HG03108 (cell line): ENCODE measurements around the gene SGF29.
"Not testable (repeated sequence)": the region's sequence is repeated elsewhere in the genome, so short reads cannot be mapped to it uniquely, and the experiment has no call there.

ENCODE experiments used
- ATAC-seq: cut with Tn5 transposase; IDR thresholded peaks from one replicate; pipeline ENCODE4 v1.9.1; 2021; ENCODE audit warnings: moderate library complexity; ENCODE audit not compliant: unreplicated experiment

Gene SGF29

DNA sequence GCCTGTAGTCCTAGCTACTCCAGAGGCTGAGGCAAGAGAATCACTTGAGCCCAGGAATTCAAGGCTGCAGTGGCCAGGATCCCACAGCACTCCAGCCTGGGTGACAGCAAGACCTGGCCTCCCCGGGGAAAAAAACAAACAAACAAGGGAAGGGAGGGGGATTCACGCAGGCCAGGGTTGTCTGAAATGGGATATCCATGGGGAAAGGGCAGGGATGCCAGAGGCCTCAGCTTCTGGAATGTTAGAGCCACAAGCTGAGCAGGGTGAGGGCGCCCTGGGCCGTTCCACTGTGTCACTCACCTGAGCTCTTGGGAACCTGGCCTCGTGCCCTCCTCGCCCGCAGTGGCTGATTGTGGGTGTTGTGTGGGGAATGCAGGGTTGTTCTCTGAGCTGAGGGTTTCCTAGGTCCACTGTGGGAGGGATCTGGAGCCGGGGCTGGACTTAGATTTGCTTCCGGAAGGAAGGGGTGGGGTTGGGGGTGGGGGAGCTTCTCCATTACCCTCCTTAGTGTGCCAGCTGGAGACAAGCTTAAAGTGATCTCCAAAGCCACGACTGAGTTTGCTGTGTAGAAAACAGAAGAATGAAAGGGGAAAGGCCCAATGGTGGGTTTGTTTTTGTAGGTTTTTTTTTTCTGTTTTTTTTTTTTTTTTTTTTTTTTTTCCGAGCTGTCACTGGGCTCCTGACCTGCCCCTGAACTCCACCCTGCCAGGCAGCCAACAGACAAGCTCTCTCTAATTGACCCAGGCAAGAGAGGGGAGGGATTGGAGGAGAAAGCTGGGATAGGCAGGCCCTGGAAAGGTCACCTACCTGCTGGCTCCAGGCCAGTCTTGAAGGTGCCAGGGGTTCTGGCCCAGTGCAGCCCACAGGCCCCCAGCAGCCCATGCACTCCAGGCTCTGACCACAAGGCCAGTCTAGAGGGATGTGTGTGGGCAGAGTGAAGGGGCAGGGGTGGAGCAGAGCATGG lies 56.2 kb downstream of the SGF29 start, which contains the start of gene SULT1A1:
SULT1A1 (minus strand) TSS at position 414 of the 964 bp plus-strand sequence. CDS start 1,189 bp downstream, outside the sequence.
- ATAC-seq, result no peak

GRCh38 chr16:28610595-28611191 lies 57.0 kb downstream of the SGF29 start:
- ATAC-seq, result no peak

- peak; percentile 65 for ATAC-seq
Measured at GRCh38 chr16:28612359-28613280, 58.9 kb downstream of the SGF29 start.

DNA sequence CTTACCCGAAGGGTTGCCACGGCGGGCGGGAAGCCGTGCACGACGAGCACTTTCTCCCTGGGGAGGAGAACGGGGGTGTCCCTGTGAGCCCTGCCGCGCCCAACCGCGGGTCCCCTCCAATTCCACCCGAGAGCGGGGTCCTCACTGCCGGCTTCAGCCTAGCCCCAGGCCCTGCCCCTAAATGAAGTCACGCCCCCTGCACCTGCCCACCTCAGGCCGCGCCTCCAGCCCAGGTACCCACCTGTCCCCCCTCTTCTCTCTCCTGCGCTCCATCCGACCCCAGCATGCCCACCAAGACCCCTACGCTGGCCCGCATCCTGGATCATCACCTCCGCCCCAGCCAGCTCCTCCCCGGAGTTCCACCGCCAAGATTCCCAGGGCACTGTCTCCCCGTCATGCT lies 60.2 kb downstream of the SGF29 start:
- ATAC-seq, result not testable (repeated sequence)

GRCh38 chr16:28614561-28614960 lies 60.8 kb downstream of the SGF29 start:
- not testable (repeated sequence) for ATAC-seq

- ATAC-seq, result not testable (repeated sequence)
Measured at GRCh38 chr16:28615486-28616223, 61.9 kb downstream of the SGF29 start.

- not testable (repeated sequence) for ATAC-seq
Measured at GRCh38 chr16:28616224-28616577, 62.5 kb downstream of the SGF29 start.

- no peak for ATAC-seq
Measured at GRCh38 chr16:28616636-28617035, 62.9 kb downstream of the SGF29 start.

GRCh38 chr16:28617874-28618273 lies 64.2 kb downstream of the SGF29 start:
- no peak for ATAC-seq

GRCh38 chr16:28620316-28620715 lies 66.6 kb downstream of the SGF29 start:
- not testable (repeated sequence) for ATAC-seq

GRCh38 chr16:28621481-28622155 lies 67.9 kb downstream of the SGF29 start:
- ATAC-seq, result no peak

GRCh38 chr16:28622532-28623171 lies 68.9 kb downstream of the SGF29 start:
- not testable (repeated sequence) for ATAC-seq

DNA sequence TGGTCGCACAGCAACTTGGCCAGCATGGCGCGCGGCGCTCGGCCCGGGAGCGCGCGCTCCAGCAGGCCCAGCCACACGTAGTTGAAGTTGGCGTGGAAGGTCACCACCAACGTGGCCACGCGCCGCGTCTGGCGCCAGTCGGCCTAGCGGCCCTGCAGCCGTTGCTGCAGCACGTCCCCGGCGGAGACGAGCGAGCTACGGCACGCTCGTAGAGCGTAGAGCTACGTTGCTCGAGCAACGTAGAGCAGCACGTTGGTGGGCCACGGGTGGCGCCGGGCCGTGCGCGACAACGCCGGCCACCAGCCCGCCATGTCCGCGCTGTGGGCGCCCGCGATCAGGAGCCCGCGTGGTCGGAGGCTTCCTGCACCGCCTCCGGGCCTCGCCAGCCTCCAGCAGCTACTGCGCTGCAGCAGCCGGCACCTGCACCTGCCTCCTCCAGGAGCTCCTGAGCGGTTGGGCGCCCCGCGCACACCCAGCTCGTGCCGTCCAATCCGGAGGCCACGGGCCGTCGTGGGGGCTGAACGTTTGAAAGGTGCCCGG lies 69.5 kb downstream of the SGF29 start:
- no peak for ATAC-seq

- not testable (repeated sequence) for ATAC-seq
Measured at GRCh38 chr16:28630905-28631304, 77.2 kb downstream of the SGF29 start.

- not testable (repeated sequence) for ATAC-seq
Measured at GRCh38 chr16:28636093-28636823, 82.5 kb downstream of the SGF29 start.

DNA sequence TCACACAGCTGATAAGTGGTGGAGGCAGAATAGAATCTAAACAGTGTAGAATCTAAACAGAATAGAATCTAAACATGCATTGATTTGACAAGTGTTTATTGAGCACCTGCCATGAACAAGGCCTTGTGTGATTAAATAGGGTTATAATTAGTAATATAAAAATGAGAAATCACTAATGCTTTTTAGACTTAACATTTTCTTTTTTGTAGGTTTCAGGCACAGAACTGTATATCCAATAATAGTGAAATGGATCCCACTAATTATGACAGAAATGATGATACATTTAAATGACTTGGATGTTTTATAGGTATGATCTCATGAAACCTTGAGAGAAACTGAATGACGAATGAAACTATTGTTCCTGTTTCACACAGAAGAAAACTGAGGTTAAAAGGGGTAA lies 84.0 kb downstream of the SGF29 start, which contains the start of gene NPIPB8:
NPIPB8 (plus strand) TSS at position 301 of the 400 bp plus-strand sequence. CDS start 296 bp downstream, outside the sequence.
- ATAC-seq, result not testable (repeated sequence)

DNA sequence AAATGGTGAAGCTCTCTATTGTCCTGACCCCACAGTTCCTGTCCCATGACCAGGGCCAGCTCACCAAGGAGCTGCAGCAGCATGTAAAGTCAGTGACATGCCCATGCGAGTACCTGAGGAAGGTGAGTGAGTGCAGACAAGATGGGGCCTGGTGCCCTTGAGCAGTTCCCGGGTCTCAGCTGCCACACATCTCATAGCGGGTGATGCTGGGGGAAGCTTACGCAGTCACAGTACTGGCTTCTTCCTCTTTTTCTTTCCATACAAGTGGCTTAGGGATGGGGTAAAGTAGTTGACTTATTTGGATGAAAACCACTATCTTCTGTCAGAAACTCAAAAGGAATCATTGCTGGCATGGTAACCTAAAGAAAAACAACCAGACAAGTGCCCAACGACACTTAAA lies 84.6 kb downstream of the SGF29 start:
- not testable (repeated sequence) for ATAC-seq

GRCh38 chr16:28639959-28640358 lies 86.2 kb downstream of the SGF29 start:
- ATAC-seq, result not testable (repeated sequence)
